ENCODE data around the gene RIT2.

RIT2 gene

DNA sequence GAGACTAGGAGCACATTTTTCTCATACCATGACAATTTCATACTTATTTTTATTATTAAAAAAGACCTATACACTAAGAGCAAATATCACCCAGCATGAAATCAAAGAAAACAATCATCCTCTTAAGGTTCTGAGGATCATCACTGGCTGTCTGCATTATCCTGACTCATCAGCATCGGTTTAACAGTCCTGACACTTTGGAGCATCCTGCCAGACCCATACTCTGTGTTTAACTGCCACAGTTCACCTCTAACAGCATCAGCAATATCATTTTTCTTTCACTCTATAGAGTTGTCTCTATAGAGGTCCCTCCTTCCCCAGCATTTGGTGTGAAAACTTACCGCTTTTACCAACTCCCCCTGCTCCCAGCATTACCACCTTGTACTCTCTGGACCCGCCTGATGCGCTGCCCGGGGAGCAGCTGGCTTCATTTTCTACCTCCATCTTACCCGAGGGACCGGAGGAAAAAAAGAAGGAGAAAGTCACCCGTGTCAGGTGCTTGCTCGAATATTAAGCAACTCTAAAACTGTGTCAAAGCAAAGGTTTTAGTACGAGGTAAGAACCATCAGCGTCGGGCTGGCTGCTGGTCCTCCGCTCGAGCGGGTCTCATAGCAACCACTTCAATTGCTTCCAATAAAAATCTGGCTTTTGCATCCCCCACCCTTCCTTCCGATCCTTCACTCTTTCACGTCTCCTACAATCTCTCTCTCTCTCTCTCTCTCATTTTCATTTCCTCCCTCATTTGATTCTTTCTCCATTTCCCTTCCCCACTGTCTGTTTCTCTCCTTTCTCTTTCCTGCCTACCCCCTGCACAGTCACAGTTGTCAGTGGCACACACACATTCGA is at the start of gene RIT2:
TSS of gene RIT2 (minus strand) at position 610 of the 846 bp plus-strand sequence.
- Histone ChIP-seq H4K20me1 (no peaks in the 10 kb centered on the region), H3K4me3 (no peak within 1 kb of the TSS), H3K4me1 (no peaks in the 10 kb centered on the region), H3K27me3 (no peaks in the 10 kb centered on the region), H3K36me3 (no peaks in the 10 kb centered on the region), H3K9me3 (replicated peaks in 1 of 11) (no peaks in the 10 kb centered on the region), H3K27ac (no peak within 1 kb of the TSS), H3K4me2 (no peak within 1 kb of the TSS), H3K9ac (no peak within 1 kb of the TSS)
- TF ChIP-seq Cebpa-rat (IDR thresholded peaks at IDR 0.05): no peak

DNA sequence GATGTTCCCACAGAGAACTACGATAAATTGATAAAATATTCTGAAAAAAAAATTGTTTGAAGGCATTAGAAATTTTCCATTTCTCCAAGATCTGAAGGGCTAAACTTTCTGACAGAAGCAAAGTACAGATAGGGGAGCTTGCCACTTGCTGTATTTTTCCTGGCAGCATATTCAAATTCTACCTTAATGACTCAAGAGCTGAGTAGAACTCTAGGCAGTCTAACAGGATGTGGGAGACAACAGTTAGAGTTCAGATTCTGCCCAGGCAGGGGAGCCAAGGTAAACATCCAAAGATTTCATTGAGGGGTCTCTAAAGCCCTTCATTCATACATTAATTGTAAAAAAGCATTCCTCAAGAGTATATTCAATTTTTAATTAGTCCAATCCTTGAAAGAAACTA is 46.0 kb upstream of the RIT2 start:
- TF ChIP-seq Cebpa-rat (IDR thresholded peaks at IDR 0.05): no peak

DNA sequence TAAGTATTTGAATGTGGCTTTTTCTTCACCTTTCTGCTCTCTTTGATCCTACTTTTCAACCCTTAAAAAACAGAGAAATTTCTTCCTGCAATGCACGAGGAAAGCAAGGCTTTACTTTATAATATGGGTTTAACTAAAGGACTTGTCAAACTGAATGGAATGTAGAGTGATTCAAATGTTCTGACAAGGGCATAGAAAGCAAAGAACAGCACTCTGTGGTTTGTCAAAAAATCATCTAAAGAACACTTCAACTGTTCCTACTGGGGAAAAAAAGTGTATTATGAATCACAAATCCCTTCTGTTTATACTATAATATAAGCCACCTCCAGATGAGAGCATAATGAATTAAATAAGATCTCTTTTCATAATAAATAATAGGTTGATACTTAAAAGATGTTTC is 45.0 kb upstream of the RIT2 start:
- Histone ChIP-seq H3K4me2 (no peak overlapping the region), H3K9ac (no peak overlapping the region), H3K9me3 (replicated peaks in 1 of 11) (peaks cover 5 to 17% (median 7%) of the 10 kb centered on the region in 11 experiments; a peak in 16 of 22 replicates), H3K27me3 (no peaks in the 10 kb centered on the region), H3K4me3 (no peak overlapping the region), H3K36me3 (no peaks in the 10 kb centered on the region), H3K4me1 (no peaks in the 10 kb centered on the region), H4K20me1 (no peaks in the 10 kb centered on the region), H3K27ac (no peak overlapping the region)
- no peak for TF ChIP-seq Cebpa-rat (IDR thresholded peaks at IDR 0.05)

More for the DNA sequence above, 46.0 kb upstream of the RIT2 start:
- no peaks in the 10 kb centered on the region for H4K20me1 ChIP-seq
- H3K4me3 ChIP-seq: no peak overlapping the region
- no peak overlapping the region for H3K9ac ChIP-seq
- H3K4me1 ChIP-seq: no peaks in the 10 kb centered on the region
- H3K4me2 ChIP-seq: no peak overlapping the region
- no peaks in the 10 kb centered on the region for H3K36me3 ChIP-seq
- no peak overlapping the region for H3K27ac ChIP-seq
- peaks cover 5 to 18% (median 7%) of the 10 kb centered on the region in 11 experiments; a peak in 16 of 22 replicates for H3K9me3 ChIP-seq (replicated peaks in 1 of 11)
- H3K27me3 ChIP-seq: no peaks in the 10 kb centered on the region

DNA sequence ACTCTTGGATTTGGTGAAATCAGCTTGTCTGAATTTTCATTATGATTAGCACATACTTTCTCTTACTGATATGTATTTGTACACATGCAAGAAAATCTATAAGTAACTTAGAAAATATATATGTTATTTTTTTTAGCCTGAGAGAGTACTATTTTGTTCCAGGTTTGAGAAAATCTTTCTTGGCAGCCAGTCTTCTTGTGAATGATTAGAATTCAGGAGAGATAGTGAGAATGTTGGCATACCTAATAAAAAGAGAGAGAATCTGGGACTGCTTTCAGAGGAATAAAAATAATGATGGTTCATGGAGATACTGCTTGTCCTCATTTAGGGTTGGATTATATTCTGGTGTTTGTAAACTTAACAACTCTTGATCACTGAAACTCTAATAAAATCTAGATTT is 44.4 kb upstream of the RIT2 start:
- Histone ChIP-seq H3K27ac (no peak overlapping the region), H3K9ac (no peak overlapping the region), H3K36me3 (no peaks in the 10 kb centered on the region), H3K9me3 (replicated peaks in 1 of 11) (peaks cover 5 to 11% (median 7%) of the 10 kb centered on the region in 11 experiments; a peak in 16 of 22 replicates), H3K27me3 (no peaks in the 10 kb centered on the region), H3K4me2 (no peak overlapping the region), H4K20me1 (no peaks in the 10 kb centered on the region), H3K4me3 (no peak overlapping the region), H3K4me1 (no peaks in the 10 kb centered on the region)
- TF ChIP-seq Cebpa-rat (IDR thresholded peaks at IDR 0.05): no peak

DNA sequence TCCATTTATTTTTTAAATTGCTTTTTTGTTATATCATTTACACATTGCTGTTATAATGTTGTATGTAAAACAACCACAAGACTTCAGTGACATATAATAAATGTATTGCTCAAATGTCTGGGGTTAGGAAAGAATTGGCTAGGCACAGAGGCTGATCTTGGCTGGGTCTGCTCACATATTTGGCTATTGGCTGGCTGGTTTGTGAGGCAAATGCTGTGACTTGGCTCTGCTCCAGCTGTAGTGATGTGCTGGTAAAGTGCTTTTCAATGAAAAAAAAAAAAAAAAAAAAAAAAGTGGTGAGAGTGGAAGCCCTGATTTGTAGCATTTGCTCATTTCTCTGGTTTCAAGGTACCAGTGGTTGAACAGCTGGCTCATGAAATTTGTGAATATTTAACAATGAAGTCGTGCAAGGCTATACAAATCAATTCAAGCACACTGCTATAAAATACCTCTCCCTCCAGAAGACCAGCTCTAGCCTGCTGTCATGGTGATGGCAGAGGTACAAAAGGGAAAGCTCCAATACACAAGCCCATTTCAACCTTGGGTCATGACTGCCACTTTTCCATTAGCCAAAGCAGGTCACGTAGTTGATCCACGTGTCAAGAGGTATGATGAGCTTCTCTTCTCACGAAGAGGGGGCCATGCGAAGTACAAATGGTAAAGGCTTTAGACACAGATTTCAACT is 43.7 kb upstream of the RIT2 start:
- Histone ChIP-seq H3K9me3 (replicated peaks in 1 of 11) (peaks cover 4 to 5% (median 4%) of the 10 kb centered on the region in 11 experiments; a peak in 15 of 22 replicates), H3K36me3 (no peaks in the 10 kb centered on the region), H3K27ac (no peak overlapping the region), H3K9ac (no peak overlapping the region), H3K4me2 (no peak overlapping the region), H3K4me3 (no peak overlapping the region), H4K20me1 (no peaks in the 10 kb centered on the region), H3K27me3 (no peaks in the 10 kb centered on the region), H3K4me1 (no peaks in the 10 kb centered on the region)
- no peak for TF ChIP-seq Cebpa-rat (IDR thresholded peaks at IDR 0.05)

DNA sequence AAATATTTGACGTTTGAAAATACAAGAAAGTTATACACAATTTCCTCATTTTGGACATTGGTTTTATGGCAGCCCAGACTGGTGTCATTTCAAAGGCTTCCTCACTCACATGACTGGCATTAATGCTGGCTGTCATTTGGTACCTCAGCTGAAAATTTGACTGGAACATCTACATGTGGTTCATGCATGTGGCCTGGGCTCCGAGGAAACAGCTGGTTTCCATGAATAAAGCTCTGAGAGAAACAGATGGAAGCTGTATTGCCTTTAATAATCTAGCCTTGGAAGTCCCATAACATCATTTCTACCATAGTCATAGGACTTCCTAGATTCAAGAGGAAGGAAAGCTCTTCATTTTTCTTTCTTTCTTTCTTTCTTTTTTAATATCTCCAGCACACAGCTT is 42.9 kb upstream of the RIT2 start:
- no peak for TF ChIP-seq Cebpa-rat (IDR thresholded peaks at IDR 0.05)

DNA sequence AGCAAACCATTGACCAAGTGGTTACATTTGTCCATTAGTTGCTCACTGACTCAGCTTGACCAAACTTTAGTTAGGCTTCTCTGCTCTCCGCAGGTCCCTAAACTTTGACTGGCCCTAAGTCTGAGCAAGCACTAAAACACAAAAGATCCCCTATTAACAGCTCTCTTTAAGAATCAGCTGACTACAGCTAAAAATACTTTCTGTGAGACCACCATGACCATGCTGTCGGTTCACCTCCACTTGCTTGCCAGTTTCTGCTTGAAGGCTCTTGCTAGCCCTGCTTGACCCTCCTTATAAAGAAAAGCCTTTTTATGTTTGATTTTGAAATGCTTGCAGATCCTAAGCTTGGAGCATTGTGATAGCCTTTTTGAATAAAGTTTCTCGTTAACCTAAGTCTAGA is 40.4 kb upstream of the RIT2 start:
- no peaks in the 10 kb centered on the region for H3K27me3 ChIP-seq
- H3K4me1 ChIP-seq: no peaks in the 10 kb centered on the region
- no peak overlapping the region for H3K9ac ChIP-seq
- TF ChIP-seq Cebpa-rat (IDR thresholded peaks at IDR 0.05): no peak
- H4K20me1 ChIP-seq: no peaks in the 10 kb centered on the region
- H3K36me3 ChIP-seq: no peaks in the 10 kb centered on the region
- no peaks in the 10 kb centered on the region for H3K9me3 ChIP-seq (replicated peaks in 1 of 11)
- H3K4me2 ChIP-seq: no peak overlapping the region
- no peak overlapping the region for H3K4me3 ChIP-seq
- H3K27ac ChIP-seq: no peak overlapping the region

More for the DNA sequence above, 42.9 kb upstream of the RIT2 start:
- Histone ChIP-seq H4K20me1 (no peaks in the 10 kb centered on the region), H3K4me2 (no peak overlapping the region), H3K4me1 (no peaks in the 10 kb centered on the region), H3K9me3 (replicated peaks in 1 of 11) (no peaks in the 10 kb centered on the region; a peak in 2 of 22 replicates), H3K27ac (no peak overlapping the region), H3K27me3 (no peaks in the 10 kb centered on the region), H3K4me3 (no peak overlapping the region), H3K36me3 (no peaks in the 10 kb centered on the region), H3K9ac (no peak overlapping the region)

DNA sequence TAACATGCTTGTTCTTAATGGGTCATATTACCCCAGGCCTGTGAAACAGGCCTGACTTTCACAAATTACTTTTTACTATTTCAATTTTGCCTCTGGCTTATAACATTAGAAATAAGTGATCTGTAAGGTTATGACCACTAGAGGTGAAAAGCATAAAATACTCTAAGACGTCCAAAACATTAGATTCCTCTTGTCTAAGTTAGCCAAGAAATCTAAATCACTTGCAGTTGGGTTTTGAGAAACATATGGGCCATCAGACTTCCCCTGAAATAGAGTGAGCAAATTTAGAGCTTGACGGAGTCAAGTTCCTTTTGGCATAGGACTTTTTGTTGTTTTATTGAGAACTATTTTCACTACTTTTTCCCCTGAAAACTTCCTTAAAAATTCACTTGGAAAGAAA is 32.7 kb upstream of the RIT2 start:
- Histone ChIP-seq H3K4me3 (no peak overlapping the region), H3K4me1 (no peaks in the 10 kb centered on the region), H4K20me1 (no peaks in the 10 kb centered on the region), H3K9me3 (replicated peaks in 1 of 11) (no peaks in the 10 kb centered on the region), H3K27me3 (no peaks in the 10 kb centered on the region), H3K4me2 (no peak overlapping the region), H3K27ac (no peak overlapping the region), H3K9ac (no peak overlapping the region), H3K36me3 (no peaks in the 10 kb centered on the region)
- no peak for TF ChIP-seq Cebpa-rat (IDR thresholded peaks at IDR 0.05)

DNA sequence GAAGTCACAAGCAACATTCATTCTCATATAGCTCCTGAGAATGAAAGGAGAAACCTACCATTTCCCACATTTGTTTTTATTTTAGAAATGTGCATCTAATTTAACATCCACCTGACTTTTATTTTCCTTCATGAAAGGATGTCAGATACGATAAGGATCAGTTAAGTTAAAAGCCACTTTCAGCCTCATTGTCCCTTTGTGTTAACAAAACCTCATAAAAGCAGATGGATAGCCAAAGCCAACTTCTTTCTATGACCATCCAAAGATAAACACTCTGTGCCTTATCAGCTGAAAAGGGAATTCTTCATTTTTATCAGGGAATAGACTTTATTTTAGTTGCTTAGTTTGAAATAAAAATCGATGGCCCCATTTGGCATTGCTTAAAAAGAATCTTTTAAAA is 25.7 kb upstream of the RIT2 start:
- Histone ChIP-seq H3K27ac (no peak overlapping the region), H3K4me2 (no peak overlapping the region), H3K9ac (no peak overlapping the region), H3K36me3 (no peaks in the 10 kb centered on the region), H3K4me3 (no peak overlapping the region), H3K27me3 (no peaks in the 10 kb centered on the region), H4K20me1 (no peaks in the 10 kb centered on the region), H3K9me3 (replicated peaks in 1 of 11) (peaks cover 6 to 24% (median 8%) of the 10 kb centered on the region in 11 experiments; a peak in 17 of 22 replicates), H3K4me1 (no peaks in the 10 kb centered on the region)
- TF ChIP-seq Cebpa-rat (IDR thresholded peaks at IDR 0.05): no peak

Data from BLaER1 treated with 17β-estradiol and CSF1 and Interleukin-3, amounts not matched to agents 10 nM and 100 nM (cell line).